C4-2B (cell line): Measurements from ENCODE around the gene FPR1.
A peak's percentile ranks its signal among the peaks of the same experiment; 100 is the strongest.

ENCODE experiments used
- H3K27ac ChIP-seq: fragments of 450-650 bp; 2 replicates; pipeline ENCODE4 v1.5.1; 2017
- CTCF ChIP-seq: fragments of 450-650 bp; conservative IDR thresholded peaks from 2 replicates; pipeline ENCODE4 v1.5.1; 2017; ENCODE audit warnings: mild to moderate bottlenecking
- ZFX ChIP-seq: fragments of 450-650 bp; IDR thresholded peaks from 2 replicates; pipeline ENCODE4 v1.6.1; 2017

Gene FPR1

DNA sequence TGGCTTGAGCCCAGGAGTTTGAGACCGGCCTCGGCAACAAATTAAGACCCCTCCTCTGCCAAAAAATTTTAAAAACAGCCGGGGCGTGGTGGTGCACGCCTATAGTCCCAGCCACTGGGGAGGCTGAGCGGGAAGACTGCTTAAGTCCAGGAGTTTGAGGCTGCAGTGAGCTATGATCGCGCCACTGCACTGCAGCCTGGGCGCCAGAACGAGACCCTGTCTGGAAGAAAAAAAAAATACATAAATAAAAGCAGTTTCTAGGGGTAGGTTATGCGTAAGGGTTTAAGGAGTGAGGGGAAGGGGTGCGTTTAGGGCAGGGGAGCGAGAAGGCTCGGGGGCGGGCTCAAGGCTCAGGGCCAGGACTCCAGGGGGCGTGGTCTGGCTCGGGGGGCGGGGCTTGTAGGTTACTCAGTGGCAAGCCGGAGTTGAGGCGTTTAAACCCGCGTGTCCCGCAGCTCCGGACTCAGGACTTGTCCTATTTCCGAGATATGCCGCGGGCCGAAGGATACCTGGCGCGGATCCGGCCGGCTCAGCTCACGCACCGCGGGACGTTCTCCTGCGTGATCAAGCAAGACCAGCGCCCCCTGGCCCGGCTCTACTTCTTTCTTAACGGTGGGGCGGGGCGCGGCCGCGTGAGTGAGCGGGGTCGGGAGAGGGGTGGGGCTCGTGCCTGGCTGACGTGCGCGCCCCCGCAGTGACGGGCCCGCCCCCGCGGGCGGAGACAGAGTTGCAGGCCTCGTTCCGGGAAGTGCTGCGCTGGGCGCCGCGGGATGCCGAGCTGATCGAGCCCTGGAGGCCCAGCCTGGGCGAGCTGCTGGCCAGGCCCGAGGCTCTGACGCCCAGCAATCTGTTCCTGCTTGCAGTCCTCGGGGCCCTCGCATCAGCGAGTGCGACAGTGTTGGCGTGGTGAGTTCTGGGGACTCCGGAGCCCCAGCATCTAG is 47.8 kb downstream of the FPR1 start:
- TF ChIP-seq CTCF: peak; percentile 57
- TF ChIP-seq ZFX: peak; percentile 81; the same call in 1 of the 2 replicates
- H3K27ac ChIP-seq: peak overlapping the region; percentile 92

GRCh38 chr19:51702825-51703574 is 48.7 kb downstream of the FPR1 start:
- TF ChIP-seq ZFX: no peak
- no peak overlapping the region for H3K27ac ChIP-seq

DNA sequence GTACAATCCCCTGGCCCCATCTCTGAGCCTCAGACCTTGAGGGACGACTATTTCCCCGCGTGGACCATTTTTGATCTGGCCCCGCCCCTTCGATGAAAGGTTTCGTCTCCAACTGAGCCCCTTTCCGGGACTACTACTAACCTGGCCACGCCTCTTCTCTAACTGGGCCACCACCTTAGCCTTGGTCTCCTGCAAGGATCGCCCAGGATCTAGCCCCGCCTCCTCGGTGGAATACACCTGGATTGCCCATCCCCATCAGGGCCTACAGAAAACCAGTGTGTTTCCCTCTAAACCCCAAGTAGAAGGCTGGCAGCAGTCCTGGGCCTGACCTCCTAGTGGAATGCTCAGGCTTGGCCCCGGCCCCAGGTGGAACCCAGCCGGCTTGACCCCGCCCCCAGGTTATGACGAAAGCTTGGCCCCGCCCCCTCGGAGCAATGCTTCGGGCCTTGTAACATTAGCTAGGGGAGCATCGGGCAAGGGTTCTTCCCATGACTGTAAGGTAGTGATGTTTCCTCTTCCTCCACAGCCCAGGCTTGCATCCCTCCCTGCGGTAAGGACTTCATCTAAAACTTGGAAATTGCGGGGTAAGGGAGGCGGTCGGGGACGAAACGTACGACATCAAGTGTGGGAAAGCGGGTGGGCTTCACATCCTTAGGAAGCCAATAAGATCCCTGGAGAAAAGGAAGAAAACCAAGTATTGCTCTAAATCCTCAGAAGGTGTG is 49.4 kb downstream of the FPR1 start:
- H3K27ac ChIP-seq: no peak overlapping the region

GRCh38 chr19:51701468-51702100 is 50.1 kb downstream of the FPR1 start:
- TF ChIP-seq CTCF (no peak), ZFX (no peak)

More for the DNA sequence above, 49.4 kb downstream of the FPR1 start:
- no peak for TF ChIP-seq ZFX
- no peak for TF ChIP-seq CTCF

DNA sequence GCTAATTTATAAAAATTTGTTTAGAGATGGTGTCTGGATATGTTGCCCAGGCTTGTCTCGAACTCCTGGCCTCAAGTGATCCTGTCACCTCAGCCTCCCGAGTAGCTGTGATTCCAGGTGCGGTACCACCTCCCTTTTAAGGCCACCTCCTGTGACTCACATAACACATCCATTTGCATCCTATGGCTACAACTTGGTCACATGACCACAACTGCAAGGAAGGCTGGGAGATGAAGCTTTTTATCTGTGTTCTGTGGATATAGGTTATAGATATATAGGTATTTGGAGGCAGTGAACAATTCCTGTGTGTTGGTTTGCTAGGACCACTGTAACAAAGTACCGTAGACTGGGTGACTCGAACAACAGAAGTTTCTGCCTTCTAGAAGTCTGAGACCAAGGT is 52.5 kb downstream of the FPR1 start:
- no peak for TF ChIP-seq ZFX
- TF ChIP-seq CTCF: no peak
- H3K27ac ChIP-seq: no peak overlapping the region

More at GRCh38 chr19:51701468-51702100, 50.1 kb downstream of the FPR1 start:
- H3K27ac ChIP-seq: no peak overlapping the region

DNA sequence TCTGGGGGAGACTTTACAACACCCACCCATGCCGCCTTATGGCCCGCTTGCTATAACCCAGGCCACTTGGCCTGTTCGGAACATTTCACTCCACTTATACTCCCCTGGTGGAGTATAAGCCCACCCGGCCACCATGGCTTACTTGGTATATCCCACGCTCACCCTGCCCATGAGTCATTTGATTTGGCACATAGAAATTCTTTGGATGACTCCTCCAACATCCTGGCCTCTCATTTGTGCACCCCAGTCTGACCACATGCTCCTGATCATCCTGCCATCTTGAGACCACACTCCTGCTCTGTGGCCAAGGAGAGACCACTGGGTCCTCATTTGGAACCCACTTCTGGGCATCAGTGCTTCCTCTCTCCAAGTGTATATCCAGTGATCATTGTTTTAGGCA is 53.4 kb downstream of the FPR1 start:
- no peak overlapping the region for H3K27ac ChIP-seq
- TF ChIP-seq CTCF: no peak
- no peak for TF ChIP-seq ZFX

DNA sequence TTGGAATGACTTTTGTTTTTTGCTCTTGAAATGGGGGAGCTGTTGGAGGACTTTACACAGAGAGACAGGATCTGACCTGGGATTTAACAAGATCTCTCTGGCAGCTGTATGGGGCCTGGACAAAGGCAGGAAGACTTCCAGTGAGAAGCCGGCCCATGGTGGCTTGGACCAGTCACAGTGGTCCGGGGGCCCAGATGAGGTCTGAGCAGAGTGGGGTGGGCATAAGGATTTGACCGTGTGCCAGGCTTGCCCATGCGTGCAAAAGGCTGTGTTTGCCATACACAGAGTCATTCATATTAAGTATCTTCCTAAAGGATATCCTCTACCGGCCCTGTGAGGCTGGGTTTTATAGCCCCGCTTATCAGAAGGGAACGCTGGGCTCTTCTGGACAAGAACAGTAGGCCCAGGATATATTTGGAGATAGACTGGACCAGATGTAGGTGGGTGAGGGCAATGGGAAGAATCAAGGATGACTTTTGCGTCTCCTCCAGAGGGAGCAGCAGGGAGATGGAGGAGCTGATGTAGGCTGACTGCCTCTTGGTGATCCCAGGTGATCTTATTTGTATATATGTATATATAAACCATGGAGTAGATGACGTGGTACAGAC is 54.4 kb downstream of the FPR1 start:
- TF ChIP-seq ZFX (no peak), CTCF (no peak)
- H3K27ac ChIP-seq: no peak overlapping the region
